HG03095 (cell line): Measurements from ENCODE around the gene IGSF8.
"Not testable (repeated sequence)": the region's sequence is repeated elsewhere in the genome, so short reads cannot be mapped to it uniquely, and the experiment has no call there.

Experiments
- ATAC-seq: cut with Tn5 transposase; IDR thresholded peaks from one replicate; pipeline ENCODE4 v1.9.1; 2021; ENCODE audit warnings: moderate library complexity; ENCODE audit not compliant: unreplicated experiment

The IGSF8 gene

DNA sequence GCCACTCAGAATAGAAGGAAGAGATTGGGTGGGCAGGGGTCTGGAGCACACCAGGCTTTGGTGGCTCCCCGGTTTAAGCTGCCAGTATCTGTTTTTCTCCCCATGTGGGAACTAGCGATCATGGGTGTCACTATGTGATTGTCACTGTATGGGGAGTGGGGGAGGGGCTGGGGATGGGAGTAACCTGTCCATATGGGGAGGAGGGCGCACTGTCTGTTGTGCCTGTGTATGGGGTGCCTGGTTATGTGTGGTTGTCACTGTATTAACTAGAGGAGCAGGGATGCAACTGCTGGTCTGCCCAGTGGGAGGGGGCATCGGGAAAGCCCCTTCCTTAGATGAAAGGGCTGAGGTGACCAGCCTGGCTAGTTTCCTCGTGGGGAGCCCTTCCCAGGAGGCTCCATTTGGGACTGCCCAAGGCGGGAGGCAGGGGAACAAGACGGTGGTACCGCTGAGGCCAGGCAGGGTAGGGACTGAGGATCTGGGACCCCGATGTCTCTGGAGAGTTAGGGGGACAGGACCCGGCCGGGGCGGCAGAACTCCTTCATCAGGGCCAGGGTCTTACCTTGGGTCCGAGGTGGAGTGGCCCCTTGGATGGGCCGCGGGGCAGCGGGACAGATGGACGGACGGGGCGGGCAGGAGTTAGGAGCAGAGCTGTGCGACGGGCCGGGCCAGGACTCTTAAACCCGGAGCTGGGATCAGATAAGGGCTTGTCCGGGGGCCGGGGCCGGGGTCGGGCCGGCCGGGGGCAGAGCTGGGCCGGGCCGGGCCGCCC is 28.8 kb downstream of the IGSF8 start, which contains the start of gene KCNJ10:
TSS of gene KCNJ10 (minus strand) at position 701 of the 772 bp plus-strand sequence. CDS start 27,628 bp downstream, outside the sequence.
- ATAC-seq, result no peak

GRCh38 chr1:160068225-160068624 is 30.2 kb downstream of the IGSF8 start:
- no peak for ATAC-seq

DNA sequence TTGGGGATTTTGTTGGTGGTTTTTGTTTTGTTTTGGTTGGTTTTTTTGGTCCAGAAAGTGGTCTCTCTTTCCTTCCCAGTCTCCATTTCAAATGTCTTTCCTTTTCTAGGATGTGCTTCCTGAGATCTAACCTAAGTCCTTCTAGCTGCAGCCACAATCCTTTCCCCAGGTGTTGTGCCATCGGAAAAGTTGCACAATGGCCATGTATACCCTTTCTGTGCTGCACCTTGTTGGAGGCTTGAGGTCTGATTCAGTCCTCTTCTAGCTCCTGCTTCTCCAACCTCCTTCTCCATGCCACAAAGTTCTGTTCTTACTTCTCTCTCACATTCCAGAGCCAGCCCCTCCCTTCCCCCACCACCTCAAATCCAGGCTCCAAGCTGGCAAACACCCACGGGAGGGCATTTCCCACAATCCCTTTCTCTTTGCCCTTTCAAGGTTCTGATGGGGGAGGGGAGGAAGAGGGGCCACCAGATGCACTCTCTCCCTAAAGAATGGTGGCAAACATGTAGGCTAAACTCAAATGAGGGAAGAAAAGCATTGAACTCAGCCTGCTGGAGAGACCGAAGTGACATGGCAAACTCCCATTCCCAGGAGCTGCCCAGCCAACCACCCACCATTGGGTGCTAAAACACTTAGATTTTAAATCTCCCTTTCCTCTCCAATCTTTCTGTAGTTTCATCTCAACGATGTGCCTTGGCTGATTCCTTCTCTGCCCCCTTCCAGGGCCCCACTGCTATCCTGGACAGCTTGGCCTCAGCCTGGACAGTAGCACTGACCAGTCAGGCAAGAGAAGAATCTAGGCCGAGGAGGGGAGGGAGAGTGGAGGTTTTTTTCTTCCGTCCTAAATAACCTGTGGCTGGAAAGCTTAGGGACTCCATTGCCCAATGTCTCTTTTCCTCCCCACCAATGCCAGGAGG is 31.3 kb downstream of the IGSF8 start:
- ATAC-seq, result no peak

GRCh38 chr1:160064746-160065145 is 33.7 kb downstream of the IGSF8 start:
- ATAC-seq, result no peak

DNA sequence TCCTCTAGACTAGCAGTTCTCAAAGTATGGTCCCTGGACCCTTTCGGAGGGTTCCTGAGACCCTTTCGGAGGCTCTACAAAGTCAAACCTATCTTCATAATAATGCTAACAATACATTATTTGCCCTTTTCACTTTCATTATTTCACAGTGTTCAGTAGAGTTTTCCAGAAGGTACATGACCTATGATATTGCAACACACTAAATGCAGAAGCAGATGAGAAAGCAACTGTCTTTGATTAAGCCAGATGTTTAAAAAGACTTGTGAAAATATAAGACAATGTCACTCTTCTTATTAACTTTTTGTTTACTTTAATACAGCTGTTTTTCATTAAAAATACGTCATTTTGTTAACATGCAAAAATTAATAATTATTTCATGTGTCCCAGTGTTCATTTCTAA is 34.3 kb downstream of the IGSF8 start:
- ATAC-seq, result no peak

GRCh38 chr1:160063176-160063575 is 35.2 kb downstream of the IGSF8 start:
- ATAC-seq, result no peak

- no peak for ATAC-seq
Measured at GRCh38 chr1:160062230-160062532, 36.2 kb downstream of the IGSF8 start.

DNA sequence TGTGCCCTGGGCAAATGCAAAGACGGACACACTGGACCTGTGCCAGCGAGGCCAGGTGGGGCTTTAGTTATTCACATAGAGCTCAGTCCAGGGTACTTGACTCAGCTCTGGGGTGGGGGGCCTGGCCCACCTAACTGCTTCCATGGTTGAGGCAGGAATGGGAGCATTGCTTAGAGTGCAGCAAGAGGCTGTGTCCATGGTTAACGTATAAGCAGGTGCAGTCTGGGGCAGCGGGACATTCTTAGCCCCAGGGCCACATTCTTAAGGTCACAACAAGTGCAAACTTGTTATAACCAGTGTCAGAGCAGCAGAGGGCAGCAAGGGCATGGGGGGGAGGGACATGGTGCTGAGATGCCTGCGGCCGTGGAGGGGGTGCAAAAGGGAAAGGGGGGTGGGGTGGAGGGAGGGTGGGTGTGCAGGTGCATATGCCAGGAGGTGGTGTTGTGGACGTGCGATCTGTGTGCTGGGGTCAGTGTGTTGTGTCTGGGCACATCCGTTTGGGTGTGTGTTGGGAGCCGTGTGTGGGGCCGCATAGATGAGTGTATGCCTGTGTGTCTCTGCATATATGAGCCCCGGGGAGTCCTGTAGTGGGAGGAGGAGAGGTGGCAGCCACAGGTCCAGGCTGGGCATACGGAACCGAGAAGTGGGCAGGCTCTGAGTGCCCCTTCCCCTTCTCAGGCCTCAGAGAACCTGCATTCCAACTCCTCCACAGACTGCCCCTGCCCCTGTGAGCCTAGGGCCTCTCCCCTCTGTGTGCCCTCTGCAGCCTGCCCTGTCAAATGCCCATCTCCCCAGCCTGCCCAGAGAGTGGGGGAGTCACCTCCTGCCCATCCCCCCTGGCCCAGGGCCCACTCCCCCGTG is 36.8 kb downstream of the IGSF8 start:
- ATAC-seq, result no peak

DNA sequence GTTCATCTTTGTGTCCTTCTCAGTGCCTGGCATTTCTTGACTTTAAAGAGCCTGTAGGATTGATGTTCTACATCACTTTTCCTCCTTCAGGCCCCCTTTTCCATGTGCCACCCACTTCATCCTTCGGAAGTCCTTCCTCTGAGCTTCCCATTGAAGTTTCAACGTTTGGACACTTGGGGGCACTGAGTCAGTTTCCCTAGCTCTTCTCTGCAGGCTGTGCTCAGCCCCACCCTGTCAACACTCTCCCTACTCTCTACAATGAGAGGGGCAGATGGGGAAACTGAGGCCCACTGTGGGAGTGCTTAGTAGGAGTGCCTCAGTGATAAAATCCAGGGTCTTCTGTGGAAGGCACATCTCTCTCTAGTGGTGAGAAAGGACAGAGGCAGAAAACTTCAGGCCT is 40.3 kb downstream of the IGSF8 start:
- ATAC-seq, result no peak

DNA sequence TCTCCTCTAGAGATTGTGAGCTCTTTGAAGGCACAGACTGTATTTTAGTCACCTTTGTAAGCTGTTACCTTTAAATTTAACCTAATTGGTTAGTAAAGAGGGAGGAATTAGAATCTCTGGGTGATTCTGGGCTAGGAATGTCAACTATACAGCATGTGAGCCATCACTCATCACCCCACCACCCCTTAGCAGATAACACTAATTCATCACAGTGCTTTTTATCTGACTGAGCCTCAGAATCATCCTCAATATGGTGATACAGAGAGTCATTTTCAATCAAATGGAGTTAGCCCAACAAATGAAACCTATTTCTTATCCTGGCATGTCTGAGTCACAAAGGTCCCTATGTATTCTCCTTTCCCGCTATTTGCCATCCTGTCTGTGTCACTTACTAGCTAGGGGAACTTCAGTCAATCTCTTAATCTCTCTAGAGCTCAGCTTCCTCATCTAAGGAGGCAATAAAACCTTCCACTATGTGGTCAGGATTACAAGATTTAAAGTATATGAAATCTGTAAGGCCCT is 41.7 kb downstream of the IGSF8 start:
- no peak for ATAC-seq

DNA sequence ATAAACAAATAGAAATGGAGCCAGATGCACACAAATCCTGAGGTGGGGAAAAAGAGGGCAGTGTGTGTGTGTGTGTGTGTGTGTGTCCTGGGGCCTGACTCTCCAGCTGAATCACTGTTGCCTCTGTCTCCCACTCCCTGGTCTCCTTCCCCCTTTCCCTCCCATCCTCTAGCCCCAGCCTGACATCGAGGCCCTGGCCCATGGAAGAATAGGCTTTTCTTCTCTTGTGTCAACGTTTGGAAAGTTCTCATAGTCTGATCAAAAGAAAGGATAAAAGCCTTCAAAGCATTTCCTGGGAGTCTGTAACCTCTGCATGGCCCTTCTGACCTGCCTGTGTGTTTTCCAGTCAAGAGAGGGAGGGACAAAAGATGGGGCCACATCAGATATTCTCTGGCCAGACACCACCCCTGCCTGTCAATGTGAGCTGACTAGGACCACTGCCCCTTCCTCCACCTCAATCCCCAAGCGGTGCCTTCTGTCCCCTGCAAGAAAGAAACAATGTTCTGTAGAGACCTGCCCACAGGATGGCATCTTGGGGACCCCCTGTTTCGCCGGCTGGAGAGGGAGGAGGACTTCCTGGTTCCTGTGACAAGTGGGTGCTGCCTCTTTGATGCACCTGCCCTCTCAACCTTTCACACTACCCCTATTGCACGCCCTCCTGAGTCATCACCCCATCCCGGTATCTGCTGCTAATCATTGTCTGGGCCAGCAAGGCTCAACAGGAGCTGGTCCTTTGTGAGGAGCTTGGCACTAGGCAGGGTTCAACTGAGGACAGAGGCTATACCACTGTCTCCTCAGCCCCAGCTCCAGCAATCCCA is 44.7 kb downstream of the IGSF8 start:
- ATAC-seq, result no peak

DNA sequence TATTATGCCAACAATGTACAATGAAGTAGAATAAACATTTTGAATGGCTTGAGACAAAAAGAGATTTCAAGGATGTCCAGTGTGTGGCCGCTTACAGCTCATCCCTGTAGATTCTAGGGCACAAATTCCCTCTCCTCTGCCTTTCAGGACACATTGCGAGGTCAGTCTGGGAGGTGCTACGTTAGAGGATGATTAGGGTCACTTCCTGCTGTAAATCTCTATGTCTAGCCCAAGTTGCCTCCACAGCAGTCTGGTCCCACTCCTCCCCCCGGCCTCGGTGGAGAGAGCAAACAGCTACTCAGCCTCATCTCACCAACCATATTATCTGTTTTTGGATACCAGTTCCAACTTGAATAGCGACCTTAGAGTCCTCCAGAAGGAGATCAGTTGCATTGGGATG is 45.5 kb downstream of the IGSF8 start:
- no peak for ATAC-seq

GRCh38 chr1:160050619-160051018 is 47.8 kb downstream of the IGSF8 start:
- no peak for ATAC-seq

GRCh38 chr1:160050182-160050581 is 48.2 kb downstream of the IGSF8 start:
- not testable (repeated sequence) for ATAC-seq

- no peak for ATAC-seq
Measured at GRCh38 chr1:160049101-160049500, 49.3 kb downstream of the IGSF8 start.

DNA sequence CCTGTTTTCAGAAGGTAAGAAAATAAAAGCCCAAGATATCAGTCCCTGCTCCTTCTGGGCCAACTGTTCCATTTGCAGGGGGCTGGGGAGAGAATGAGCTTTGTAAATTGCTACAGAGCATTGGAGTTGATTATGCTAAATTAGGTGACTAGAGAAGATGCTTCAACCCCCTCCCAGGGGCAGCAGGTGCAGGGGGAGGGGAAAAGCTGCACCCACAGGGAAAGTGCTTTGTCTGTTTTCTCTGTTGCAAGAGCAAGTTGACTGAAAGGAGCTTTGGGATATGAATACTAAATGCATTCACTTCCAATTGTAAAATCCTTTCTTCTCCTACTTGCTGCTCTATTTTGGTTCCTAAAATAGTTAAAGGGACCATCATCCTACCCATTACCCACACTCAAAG is 50.1 kb downstream of the IGSF8 start:
- ATAC-seq, result no peak

DNA sequence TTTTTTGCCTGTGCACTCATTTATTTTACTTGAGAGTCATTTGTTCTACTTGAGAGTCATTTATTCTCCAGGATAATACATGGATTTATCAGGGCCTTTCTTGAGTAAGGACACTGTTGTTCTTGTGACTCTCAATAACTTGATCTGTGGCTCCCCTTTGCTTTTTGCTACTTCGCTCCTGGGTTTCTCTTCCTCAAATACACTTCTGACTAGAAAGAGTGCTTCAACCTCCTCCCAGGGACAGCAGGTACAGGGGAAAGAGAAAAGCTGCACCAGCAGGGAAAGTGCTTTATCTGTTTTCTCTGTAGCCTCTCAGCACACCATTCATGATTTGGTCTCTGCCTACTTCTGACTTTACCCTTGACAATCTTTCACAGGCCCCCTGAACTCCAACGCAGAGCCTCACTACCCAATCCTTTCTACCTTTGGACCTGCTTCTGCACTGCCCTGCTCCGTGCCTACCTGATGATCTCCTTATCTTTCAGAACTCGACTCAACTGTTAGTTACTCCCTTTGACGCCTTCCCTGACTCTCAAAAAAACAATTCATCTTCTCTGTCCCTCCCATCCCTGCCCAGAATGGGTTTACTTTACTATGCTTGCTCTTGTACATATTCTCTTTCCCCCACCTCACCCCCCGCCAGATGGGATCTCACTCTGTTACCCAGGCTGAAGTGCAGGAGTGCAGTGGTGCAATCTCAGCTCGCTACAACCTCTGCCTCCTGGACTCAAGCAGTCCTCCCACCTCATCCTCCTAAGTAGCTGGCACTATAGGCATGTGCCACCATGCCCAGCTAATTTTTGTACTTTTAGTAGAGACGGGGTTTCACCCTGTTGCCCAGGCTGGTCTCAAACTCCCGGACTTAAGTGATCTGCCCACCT is 51.1 kb downstream of the IGSF8 start:
- no peak for ATAC-seq

GRCh38 chr1:160046494-160047110 is 51.8 kb downstream of the IGSF8 start:
- ATAC-seq, result peak; percentile 68

- no peak for ATAC-seq
Measured at GRCh38 chr1:160045653-160046052, 52.8 kb downstream of the IGSF8 start.
